Adrenal gland (tissue), 12 donors: ENCODE measurements around the gene UNC79. TPM values are rescaled to one million over a fixed set of nuclear protein-coding genes. Genes with fewer than 3 reads are reported as not detected.

Experiments used
- DNase-seq, 7 donors: peaks; one replicate each; pipeline ENCODE4 v3.0.0-alpha.2; 2019 to 2020
- H3K27ac ChIP-seq, 5 donors: fragments of 200-600 bp; sonication (generic) in 4 of 5; 1 replicate in 3 of 5; 2 replicates in 2 of 5; pipeline versions ENCODE4 v1.5.1 to v1.8.0; 2016 to 2020; ENCODE audit warnings: mild to moderate bottlenecking in 1 of 5
- H3K27me3 ChIP-seq: fragments of 200-600 bp; 2 replicates; pipeline ENCODE4 v1.8.0; 2021
- H3K36me3 ChIP-seq, 2 donors: fragments of 200-600 bp; replicated peaks in 1 of 2; 1 replicate in 1 of 2; 2 replicates in 1 of 2; pipeline versions ENCODE4 v1.5.1 to v1.8.0; 2018 to 2022
- H3K4me1 ChIP-seq, 2 donors: fragments of 200-600 bp; replicated peaks in 1 of 2; 1 replicate in 1 of 2; 2 replicates in 1 of 2; pipeline versions ENCODE4 v1.5.1 to v1.8.0; 2018 to 2021
- H3K4me3 ChIP-seq, 4 donors: fragments of 200-600 bp; sonication (generic) in 3 of 4; one replicate each; pipeline ENCODE4 v1.5.1; 2016 to 2018
- H3K9me3 ChIP-seq, 3 donors: fragments of 200-600 bp; sonication (generic) in 1 of 3; replicated peaks in 1 of 3; 1 replicate in 2 of 3; 2 replicates in 1 of 3; pipeline versions ENCODE4 v1.5.1 to v1.8.0; 2016 to 2021
- CTCF ChIP-seq, 6 experiments: fragments of 450-650 bp in 4 of 6; fragments of 200-600 bp in 2 of 6; sonication (generic) in 1 of 6; IDR thresholded peaks; 1 replicate in 5 of 6; 2 replicates in 1 of 6; pipeline versions ENCODE4 v1.5.1 to v1.8.0; 2016 to 2021; ENCODE audit warnings: antibody characterized with exemption in 6 of 6, mild to moderate bottlenecking in 2 of 6, moderate library complexity in 1 of 6
- POLR2A ChIP-seq, 2 donors: fragments of 450-650 bp; IDR thresholded peaks; one replicate each; pipeline ENCODE4 v1.6.1; 2017; ENCODE audit warnings: antibody characterized with exemption in 2 of 2, mild to moderate bottlenecking in 2 of 2, moderate library complexity in 1 of 2
- WGBS, 4 donors: extraction: QIAGEN DNeasy Blood & Tissue Kit in 2 of 4; methylation state at CpG; one replicate each; pipeline versions ENCODE4 v1.1.5 to v1.1.7; 2013 to 2017; 5-methylcytosine and 5-hydroxymethylcytosine counted together
- intact Hi-C, 2 donors: fragments of 100-400 bp; cut with DNase I; formaldehyde crosslinking; loops; one replicate each; pipeline versions ENCODE4 v1.14.1 to v1.15.0; 2022 to 2023
- polyA plus RNA-seq, 3 donors: library from polyadenylated mRNA; stranded (reverse); fragments of 200-250 nt in 2 of 3; fragments of 350-450 nt in 1 of 3; fragmentation: Illumina TruSeq in 1 of 3; extraction: RNeasy Lipid Tissue Mini Kit (QIAGEN cat#74804) in 1 of 3; gene quantifications; one replicate each; pipeline ENCODE4 v1.2.3, GENCODE V29; 2013 to 2014
- total RNA-seq, 9 donors: library from RNA; depleted of rRNA in 4 of 9; stranded (reverse); fragments of >200 nt in 4 of 9; fragments of 120-200 nt in 1 of 9; fragmentation: NEBNext Ultra II Directional in 1 of 9; extraction: Animal tissue kit (Norgen Biotek cat#: 25700) in 1 of 9; gene quantifications; one replicate each; pipeline versions ENCODE4 v1.1.0 to v1.2.4, GENCODE V29; 2013 to 2023
- donor health status: healthy with polysubstance abuse.
- donor health status: Bipolar disorder and iron deficiency.
- donor health status: DM: yes; HTN: yes; CAD: no.
- donor health status: DM: no; HTN: no; CAD: no.
- donor health status: DM: no; HTN: no; CAD: no.
- donor health status: DM: yes; HTN: yes; CAD: no.

The UNC79 gene
- total and polyA plus RNA-seq, 12 donors: 0.09 to 4.3 (median 1.1) TPM

DNA sequence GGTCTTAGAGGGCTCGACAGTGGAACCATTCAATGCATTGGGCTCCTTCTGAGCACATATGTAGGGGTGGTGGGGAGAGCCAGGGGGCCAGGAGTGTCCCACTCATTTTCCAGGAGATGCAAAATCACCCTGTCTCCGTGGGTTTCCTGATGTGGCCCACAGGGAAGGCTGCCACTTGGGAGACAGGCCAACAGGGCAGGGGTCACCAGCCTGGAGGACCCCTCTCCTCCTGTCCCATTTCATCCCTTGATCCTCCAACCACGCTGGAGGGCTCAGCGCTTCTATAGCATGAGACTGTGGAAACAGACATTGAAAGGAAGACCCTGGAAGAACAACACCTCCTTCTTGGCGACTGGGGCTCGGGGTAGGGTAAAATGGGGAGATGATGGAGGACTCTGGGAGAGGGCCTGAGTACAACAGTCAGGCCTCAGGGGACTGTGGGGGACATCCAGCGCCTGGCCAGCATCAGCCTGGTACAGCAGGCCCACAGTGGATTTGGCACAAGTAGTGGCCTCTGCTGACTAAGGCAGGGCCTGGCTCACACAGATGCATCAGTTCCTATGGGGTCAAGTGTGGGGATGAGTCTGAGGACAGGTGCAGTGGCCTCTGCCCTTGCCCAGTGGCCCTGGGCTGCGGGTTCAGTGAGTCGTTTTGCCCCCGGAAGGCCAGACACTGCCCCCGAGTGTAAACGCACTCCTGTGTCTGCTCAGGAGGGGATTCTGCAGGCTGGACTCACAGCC is 289.5 kb downstream of the UNC79 start:
- Histone ChIP-seq H3K27ac (no peak overlapping the region), H3K4me1 (no peaks in the 10 kb centered on the region), H3K36me3 (no peaks in the 10 kb centered on the region), H3K27me3 (no peaks in the 10 kb centered on the region), H3K9me3 (no peaks in the 10 kb centered on the region), H3K4me3 (no peak overlapping the region)
- intact Hi-C loops: no loop called here
- no peak for TF ChIP-seq CTCF (IDR thresholded peaks at IDR 0.05)
- TF ChIP-seq POLR2A (IDR thresholded peaks at IDR 0.05): no peak
- WGBS, 4 donors: 78 to 81% (median 78%) methylated on average over 8 to 12 of the region's 12 CpGs
- DNase-seq: peak in 1 of 7 donors; percentile 24

DNA sequence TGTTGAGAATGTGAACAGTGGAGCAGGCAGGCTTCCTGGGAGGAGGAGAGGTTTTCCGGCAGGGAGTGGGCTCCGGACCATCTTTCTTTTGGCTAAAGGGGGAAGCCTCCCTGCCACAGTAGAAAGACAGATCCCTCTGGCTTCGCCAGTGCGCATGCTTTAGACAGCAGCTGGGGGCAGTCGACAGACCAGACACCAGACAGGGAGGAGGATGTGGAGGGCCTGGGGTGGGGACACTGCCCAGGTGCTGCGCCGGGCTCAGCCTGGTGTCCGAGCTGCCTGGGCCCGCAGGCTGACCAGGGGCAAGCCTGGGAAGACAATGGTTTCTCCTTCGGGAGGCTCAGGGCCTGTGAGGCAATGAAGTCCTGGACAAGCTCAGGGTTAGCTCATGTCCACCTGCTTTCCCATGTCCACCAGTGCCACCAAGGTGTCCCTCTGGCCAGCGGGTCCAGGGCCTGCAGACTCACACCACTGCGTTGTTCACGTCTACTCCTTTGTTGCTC is 290.3 kb downstream of the UNC79 start:
- no peaks in the 10 kb centered on the region for H3K4me1 ChIP-seq
- H3K27ac ChIP-seq: no peak overlapping the region
- peak in 1 of 7 donors; percentile 13 for DNase-seq
- TF ChIP-seq POLR2A (IDR thresholded peaks at IDR 0.05) (no peak), CTCF (IDR thresholded peaks at IDR 0.05) (no peak)
- H3K4me3 ChIP-seq: no peak overlapping the region
- H3K27me3 ChIP-seq: no peaks in the 10 kb centered on the region
- intact Hi-C loops: no loop called here
- H3K36me3 ChIP-seq: no peaks in the 10 kb centered on the region
- 79 to 92% (median 84%) methylated on average over 8 to 13 of the region's 13 CpGs for WGBS, 4 donors
- H3K9me3 ChIP-seq: no peaks in the 10 kb centered on the region

DNA sequence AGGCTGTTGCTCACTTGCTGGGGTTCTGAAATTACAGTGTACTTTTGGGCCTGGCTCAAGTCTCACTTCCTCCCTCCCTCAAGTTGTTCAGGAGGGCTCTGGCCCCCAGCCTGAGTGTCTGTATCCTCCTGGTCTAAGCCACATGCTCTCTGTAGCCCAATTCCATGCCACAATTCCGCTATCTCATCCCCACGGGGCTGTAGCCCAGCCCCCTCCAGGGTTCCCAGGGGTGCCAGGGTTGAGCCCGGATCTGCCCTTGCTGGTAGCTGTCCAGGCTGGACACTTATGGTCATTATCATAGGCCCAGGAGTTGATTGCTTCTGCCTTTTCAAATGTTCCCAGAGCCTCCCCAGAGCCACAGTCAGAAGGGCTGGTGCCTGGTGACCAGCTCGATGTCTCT is 292.3 kb downstream of the UNC79 start:
- TF ChIP-seq CTCF (IDR thresholded peaks at IDR 0.05) (no peak), POLR2A (IDR thresholded peaks at IDR 0.05) (no peak)
- intact Hi-C loops: no loop called here
- H3K4me1 ChIP-seq: no peaks in the 10 kb centered on the region
- no peaks in the 10 kb centered on the region for H3K9me3 ChIP-seq
- H3K27ac ChIP-seq: no peak overlapping the region
- no peaks in the 10 kb centered on the region for H3K27me3 ChIP-seq
- WGBS, 4 donors: 85 to 93% (median 90%) methylated on average over 3 to 4 of the region's 4 CpGs
- H3K4me3 ChIP-seq: no peak overlapping the region
- no peak for DNase-seq
- no peaks in the 10 kb centered on the region for H3K36me3 ChIP-seq

- no peak for DNase-seq
- H3K9me3 ChIP-seq: no peaks in the 10 kb centered on the region
- no peaks in the 10 kb centered on the region for H3K27me3 ChIP-seq
- TF ChIP-seq CTCF (IDR thresholded peaks at IDR 0.05): no peak
- no peak for TF ChIP-seq POLR2A (IDR thresholded peaks at IDR 0.05)
- no peak overlapping the region for H3K27ac ChIP-seq
- intact Hi-C loops: no loop called here
- H3K4me3 ChIP-seq: no peak overlapping the region
- WGBS, 4 donors: 80 to 94% (median 85%) methylated on average over 11 to 21 of the region's 21 CpGs
- H3K36me3 ChIP-seq: no peaks in the 10 kb centered on the region
- H3K4me1 ChIP-seq: no peaks in the 10 kb centered on the region
These were observed 294.4 kb downstream of the UNC79 start for GRCh38 chr14:93725002-93725582.
